HEK293 (cell line): ENCODE data around the gene PRAMEF14.
A peak's percentile ranks its signal among the peaks of the same experiment; 100 is the strongest.
"Not testable (repeated sequence)": the region's sequence is repeated elsewhere in the genome, so short reads cannot be mapped to it uniquely, and the experiment has no call there.

ENCODE experiments used
- CTCF ChIA-PET: fragments of 350-600 bp; formaldehyde crosslinking; extraction: SDS; loops from one replicate; lab custom pipeline; 2021; ENCODE audit warnings: antibody characterized with exemption; lab: Yijun Ruan, JAX
- POLR2A ChIA-PET: fragments of 300-600 bp; formaldehyde crosslinking; extraction: SDS; loops from one replicate; lab custom pipeline; 2020; ENCODE audit warnings: antibody characterized with exemption, inconsistent platforms; lab: Yijun Ruan, JAX
- H3K27ac ChIP-seq: fragments of 200-500 bp; sonication (Bioruptor generic); 2 replicates; pipeline ENCODE4 v1.5.1; 2014; ENCODE audit warnings: low read depth, low read length, control low read depth, inconsistent platforms; ENCODE audit errors: extremely low read depth
- H3K36me3 ChIP-seq, 2 experiments: fragments of 200-500 bp in 1 of 2; sonication (Bioruptor generic) in 1 of 2; 1 replicate in 1 of 2; 2 replicates in 1 of 2; pipeline ENCODE4 v1.5.1; 2014 to 2017; ENCODE audit warnings: inconsistent platforms in 2 of 2, low read length in 2 of 2; ENCODE audit not compliant: control insufficient read depth in 2 of 2, insufficient read depth in 1 of 2
- H3K4me1 ChIP-seq: fragments of 200-500 bp; sonication (Bioruptor generic); 2 replicates; pipeline ENCODE4 v1.5.1; 2014; ENCODE audit warnings: mild to moderate bottlenecking, low read length, inconsistent platforms; ENCODE audit not compliant: control insufficient read depth, insufficient read depth
- H3K4me3 ChIP-seq: 2 replicates; pipeline ENCODE4 v1.5.1; 2011; ENCODE audit warnings: low read depth, mild to moderate bottlenecking, control low read depth, low read length, moderate library complexity
- H3K9me3 ChIP-seq: fragments of 200-500 bp; sonication (Bioruptor generic); 2 replicates; pipeline ENCODE4 v1.5.1; 2014; ENCODE audit warnings: low read depth, low read length, inconsistent platforms; ENCODE audit not compliant: control insufficient read depth, insufficient read depth
- ZNF654 ChIP-seq: fragments of 450-650 bp; formaldehyde crosslinking; IDR thresholded peaks from 2 replicates; pipeline ENCODE4 v1.5.1; 2016; ENCODE audit warnings: low read depth, missing biosample characterization, missing genetic modification characterization

PRAMEF14 gene

GRCh38 chr1:13356774-13357173 lies 9.8 kb upstream of the PRAMEF14 start:
- CTCF ChIA-PET, H3K4me1 ChIP-seq, POLR2A ChIA-PET, H3K27ac ChIP-seq, H3K9me3 ChIP-seq, H3K36me3 ChIP-seq, H3K4me3 ChIP-seq: not testable (repeated sequence)
- peak; percentile 67 for TF ChIP-seq ZNF654 (tag by site-specific recombination)

- POLR2A ChIA-PET, CTCF ChIA-PET, H3K4me1 ChIP-seq, H3K27ac ChIP-seq, H3K36me3 ChIP-seq, H3K9me3 ChIP-seq, H3K4me3 ChIP-seq: not testable (repeated sequence)
Measured at GRCh38 chr1:13354475-13354874, 7.5 kb upstream of the PRAMEF14 start.

- CTCF ChIA-PET, POLR2A ChIA-PET: not testable (repeated sequence)
Measured at GRCh38 chr1:13353476-13353875, 6.5 kb upstream of the PRAMEF14 start.

GRCh38 chr1:13342496-13342895 lies 4.4 kb downstream of the PRAMEF14 start:
- POLR2A ChIA-PET, H3K4me3 ChIP-seq, CTCF ChIA-PET: not testable (repeated sequence)

More at GRCh38 chr1:13353476-13353875, 6.5 kb upstream of the PRAMEF14 start:
- not testable (repeated sequence) for H3K4me1 ChIP-seq, H3K4me3 ChIP-seq, H3K27ac ChIP-seq, H3K9me3 ChIP-seq, H3K36me3 ChIP-seq

GRCh38 chr1:13315281-13315680 lies 31.7 kb downstream of the PRAMEF14 start, which contains the start of gene PRAMEF15:
Gene PRAMEF15 (plus strand): TSS chr1:13315581. CDS start chr1:13318408, 2,827 bp downstream.
- H3K4me1 ChIP-seq, H3K9me3 ChIP-seq, H3K27ac ChIP-seq, H3K36me3 ChIP-seq, CTCF ChIA-PET, POLR2A ChIA-PET, H3K4me3 ChIP-seq: not testable (repeated sequence)

More at GRCh38 chr1:13342496-13342895, 4.4 kb downstream of the PRAMEF14 start:
- not testable (repeated sequence) for H3K27ac ChIP-seq, H3K4me1 ChIP-seq, H3K9me3 ChIP-seq, H3K36me3 ChIP-seq

- POLR2A ChIA-PET, CTCF ChIA-PET, H3K27ac ChIP-seq, H3K9me3 ChIP-seq, H3K4me3 ChIP-seq, H3K36me3 ChIP-seq, H3K4me1 ChIP-seq: not testable (repeated sequence)
Measured at GRCh38 chr1:13303239-13303638, 43.7 kb downstream of the PRAMEF14 start, which contains the start of gene PRAMEF33. Gene PRAMEF33 (plus strand): TSS chr1:13303539. CDS start chr1:13305955, 2,416 bp downstream.

- H3K9me3 ChIP-seq, H3K27ac ChIP-seq, CTCF ChIA-PET, H3K36me3 ChIP-seq, H3K4me1 ChIP-seq, POLR2A ChIA-PET, H3K4me3 ChIP-seq: not testable (repeated sequence)
Measured at GRCh38 chr1:13302197-13302596, 44.7 kb downstream of the PRAMEF14 start.

- H3K4me3 ChIP-seq, POLR2A ChIA-PET, CTCF ChIA-PET, H3K9me3 ChIP-seq, H3K27ac ChIP-seq, H3K4me1 ChIP-seq, H3K36me3 ChIP-seq: not testable (repeated sequence)
Measured at GRCh38 chr1:13298699-13299098, 48.2 kb downstream of the PRAMEF14 start.

GRCh38 chr1:13297216-13297931 lies 49.6 kb downstream of the PRAMEF14 start:
- H3K4me1 ChIP-seq, POLR2A ChIA-PET, H3K36me3 ChIP-seq, H3K9me3 ChIP-seq, H3K4me3 ChIP-seq, H3K27ac ChIP-seq, CTCF ChIA-PET: not testable (repeated sequence)
